HG03558 (cell line): ENCODE results near the gene ZC3H13.

Experiments used
- ATAC-seq: cut with Tn5 transposase; IDR thresholded peaks from one replicate; pipeline ENCODE4 v1.9.1; 2021; ENCODE audit warnings: moderate number of reproducible peaks; ENCODE audit not compliant: unreplicated experiment; ENCODE audit errors: extremely low read depth

Gene ZC3H13

DNA sequence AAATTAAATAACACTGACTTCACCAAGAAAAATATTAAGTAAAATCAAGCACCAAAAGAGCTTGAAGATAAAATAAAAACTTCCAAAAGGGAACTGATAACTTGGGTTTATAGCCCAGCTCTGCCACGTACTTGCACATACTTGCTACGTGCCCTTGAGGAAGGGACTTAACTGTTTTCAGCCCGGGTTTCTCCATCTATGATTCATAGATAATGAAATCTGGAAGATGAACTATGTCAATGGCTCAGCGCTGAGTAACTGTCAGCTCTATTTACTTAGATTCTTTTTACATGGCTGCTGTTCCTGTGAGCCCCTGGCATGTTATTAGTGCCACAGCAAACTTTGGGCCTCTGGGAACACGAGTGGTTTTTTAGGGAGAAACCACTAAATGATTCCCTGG, 9.6 kb upstream of the ZC3H13 start:
- no peak for ATAC-seq

DNA sequence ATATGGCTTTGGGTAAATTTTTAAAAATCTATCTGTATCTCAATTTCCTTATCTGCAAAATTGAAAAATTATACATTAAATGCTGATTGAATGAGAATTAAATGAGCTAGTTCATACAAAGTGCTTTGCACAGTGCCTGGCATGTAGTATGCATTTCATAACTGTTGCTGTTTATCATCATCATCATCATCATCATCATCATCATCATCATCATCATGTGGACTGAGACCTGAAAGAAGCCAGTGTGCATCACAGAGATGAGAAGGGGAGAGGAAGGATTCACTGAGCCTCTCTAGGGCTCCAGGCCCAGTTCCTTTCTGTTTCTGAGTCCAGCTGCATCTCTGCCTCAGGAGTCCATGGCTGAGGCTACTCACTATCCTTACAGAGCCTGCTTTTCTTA, 6.9 kb upstream of the ZC3H13 start:
- no peak for ATAC-seq

GRCh38 chr13:46058268-46058667, 5.7 kb upstream of the ZC3H13 start:
- ATAC-seq = no peak

GRCh38 chr13:46057256-46058015, 4.9 kb upstream of the ZC3H13 start:
- no peak for ATAC-seq

DNA sequence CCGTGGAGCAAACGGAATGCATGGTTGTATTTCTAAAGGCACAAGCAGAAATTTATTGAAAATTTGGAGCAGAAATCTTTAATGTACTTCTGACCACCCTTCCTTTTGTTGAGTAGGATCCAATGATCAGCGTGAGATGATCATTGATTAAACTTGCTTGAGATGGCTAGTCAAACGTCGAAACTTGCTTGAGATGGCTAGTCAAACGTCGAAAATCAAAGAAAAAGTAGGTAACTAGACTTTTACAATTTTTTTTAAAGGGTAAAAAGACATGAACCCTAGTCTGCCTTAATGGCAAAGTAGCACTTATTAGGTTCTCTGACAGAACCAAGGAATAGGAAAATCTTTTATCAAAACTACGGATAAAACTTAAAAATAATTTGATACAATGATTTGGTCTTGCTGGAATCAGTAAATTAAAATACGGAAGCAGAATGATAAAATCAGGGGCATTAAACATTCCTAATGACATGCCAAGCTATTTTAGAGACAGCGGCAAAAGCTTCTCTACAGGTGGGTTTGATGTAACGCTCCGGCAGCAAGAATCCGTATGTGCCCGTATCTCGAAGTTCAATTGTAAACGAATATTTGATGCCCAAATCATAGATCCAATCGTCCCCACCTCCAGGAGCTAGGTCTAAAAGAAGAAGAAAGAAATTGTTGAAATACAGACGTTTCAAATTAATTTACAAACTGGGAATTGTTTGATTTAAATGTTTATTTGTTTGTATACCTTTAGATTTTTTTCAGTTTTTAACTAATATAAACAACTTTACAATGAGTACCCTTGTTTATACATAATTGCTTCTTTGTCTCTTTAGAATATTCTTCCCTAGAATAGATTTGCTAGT, 841 bp upstream of the ZC3H13 start:
- ATAC-seq = no peak

GRCh38 chr13:46051968-46052318, 603 bp downstream of the ZC3H13 start:
- no peak for ATAC-seq

GRCh38 chr13:46050771-46051170, 1.8 kb downstream of the ZC3H13 start:
- no peak for ATAC-seq

GRCh38 chr13:46045424-46045823, 7.1 kb downstream of the ZC3H13 start:
- ATAC-seq = no peak

- ATAC-seq = no peak
Measured at GRCh38 chr13:46043647-46044046, 8.9 kb downstream of the ZC3H13 start.

- ATAC-seq = no peak
Measured at GRCh38 chr13:46041419-46041839, 11.1 kb downstream of the ZC3H13 start.

DNA sequence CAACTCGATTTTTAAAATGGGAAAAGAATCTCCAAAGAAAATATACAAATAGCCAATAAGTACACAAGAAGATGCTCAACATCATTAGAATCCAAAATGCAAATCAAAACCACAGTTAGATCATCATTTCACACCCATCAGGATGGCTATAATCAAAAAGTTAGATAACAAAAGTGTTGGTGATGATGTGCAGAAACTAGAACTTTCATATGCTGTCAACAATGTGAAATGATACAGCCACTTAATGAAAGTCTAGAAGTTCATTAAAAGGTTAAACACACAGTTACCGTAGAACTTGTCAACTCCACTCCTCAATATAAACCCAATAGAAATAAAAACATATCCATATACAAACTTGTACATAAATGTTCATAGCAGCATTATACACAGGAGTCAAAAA, 11.8 kb downstream of the ZC3H13 start:
- no peak for ATAC-seq

GRCh38 chr13:46039411-46040182, 12.9 kb downstream of the ZC3H13 start:
- ATAC-seq = no peak

DNA sequence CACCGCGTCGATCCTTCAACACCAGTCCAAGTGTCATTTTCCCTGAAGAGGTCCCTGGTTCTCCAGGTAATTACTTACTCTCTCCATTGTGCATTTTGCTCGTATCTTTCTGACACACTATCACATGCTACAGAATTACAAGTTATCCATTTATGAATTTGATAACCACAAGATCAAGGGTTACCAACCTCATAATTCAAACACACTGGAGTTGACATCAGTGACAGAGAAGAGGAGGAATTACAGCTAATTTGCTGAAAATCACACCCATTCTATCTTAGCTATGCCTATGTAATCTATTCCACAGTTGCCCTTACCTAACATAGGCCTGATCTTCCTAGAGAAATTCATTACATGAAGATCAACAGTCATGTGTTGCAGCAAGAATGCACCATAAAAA, 14.2 kb downstream of the ZC3H13 start:
- ATAC-seq = no peak

- no peak for ATAC-seq
Measured at GRCh38 chr13:46035066-46035465, 17.5 kb downstream of the ZC3H13 start.

GRCh38 chr13:46032341-46032740, 20.2 kb downstream of the ZC3H13 start:
- ATAC-seq = no peak

- no peak for ATAC-seq
Measured at GRCh38 chr13:46031581-46032263, 20.8 kb downstream of the ZC3H13 start.

- ATAC-seq = no peak
Measured at GRCh38 chr13:46025157-46025556, 27.4 kb downstream of the ZC3H13 start.

DNA sequence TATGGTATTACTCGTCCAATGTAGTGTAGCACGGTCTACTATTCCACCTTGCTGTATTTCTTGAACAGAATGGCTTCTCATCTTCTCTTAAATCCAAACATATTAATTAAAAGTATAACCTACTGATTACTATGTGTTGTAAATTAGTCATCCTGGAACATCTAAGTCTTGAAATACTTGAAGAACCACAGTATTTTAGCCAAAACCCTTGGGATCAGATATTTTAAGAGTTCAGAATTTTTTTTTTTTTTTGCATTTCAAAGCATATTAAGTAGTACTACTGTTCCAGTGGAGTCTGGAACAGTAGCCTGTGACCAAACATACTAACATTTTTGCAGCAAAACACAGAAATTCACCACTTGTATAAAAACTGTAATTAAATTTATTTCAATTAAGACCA, 30.1 kb downstream of the ZC3H13 start:
- no peak for ATAC-seq

DNA sequence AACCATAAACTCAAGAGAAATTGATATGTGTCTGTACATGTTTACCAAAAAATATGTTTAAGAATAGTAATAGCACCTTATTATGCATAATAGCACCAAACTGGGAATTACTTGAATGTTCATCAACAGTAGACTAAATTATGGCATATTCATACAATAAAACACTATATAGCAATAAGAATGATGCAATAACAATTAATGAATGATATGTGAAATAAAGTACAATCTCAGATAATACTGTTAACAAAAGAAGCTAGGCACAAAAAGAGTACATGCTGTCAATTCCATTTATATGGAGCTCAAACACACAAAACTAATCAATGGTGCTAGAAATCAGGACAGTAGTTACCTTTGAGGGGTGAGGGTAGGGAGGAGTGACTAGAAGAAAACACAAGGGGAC, 36.3 kb downstream of the ZC3H13 start:
- no peak for ATAC-seq

DNA sequence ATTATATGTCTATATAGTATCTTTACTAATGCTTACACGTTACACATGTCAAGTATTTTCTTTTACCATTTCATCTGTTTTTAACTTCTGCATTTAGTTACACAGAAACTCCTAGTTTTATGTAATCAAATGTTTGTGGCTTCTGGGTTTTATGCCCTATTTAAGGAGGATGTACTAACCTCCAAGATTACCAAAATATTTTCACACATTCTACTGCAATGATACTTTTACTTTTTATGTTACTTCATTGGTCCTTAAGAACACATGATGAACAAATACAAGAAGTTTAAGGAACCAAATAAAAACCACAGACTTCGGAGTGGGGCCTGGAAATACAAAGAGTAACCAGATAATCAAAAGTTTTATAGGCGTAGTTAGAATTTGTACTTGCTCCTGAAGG, 37.2 kb downstream of the ZC3H13 start:
- ATAC-seq = no peak
